T-helper 2 cell treated with Interferon-gamma antibody and Interleukin-4, amounts not matched to agents 5 μg/mL and 100 μg/mL, for 36 hours (primary cell): ENCODE data around the gene DISP2.
A peak's percentile ranks its signal among the peaks of the same experiment; 100 is the strongest.

Source experiments
- DNase-seq: peaks from one replicate; pipeline ENCODE4 v3.0.0; 2021; ENCODE audit warnings: low spot score
- H3K27ac Mint-ChIP-seq: one replicate; pipeline ENCODE4 v1.8.0; 2021; ENCODE audit warnings: mild to moderate bottlenecking, mixed read lengths
- H3K27me3 Mint-ChIP-seq: one replicate; pipeline ENCODE4 v1.8.0; 2021; ENCODE audit warnings: low read depth, mixed read lengths
- H3K36me3 Mint-ChIP-seq: one replicate; pipeline ENCODE4 v1.8.0; 2021; ENCODE audit warnings: low read depth, mixed read lengths
- H3K4me1 Mint-ChIP-seq: one replicate; pipeline ENCODE4 v1.8.0; 2021; ENCODE audit warnings: low read depth, mixed read lengths
- H3K4me3 Mint-ChIP-seq: one replicate; pipeline ENCODE4 v1.8.0; 2022; ENCODE audit warnings: mild to moderate bottlenecking, moderate library complexity, mixed read lengths
- H3K9me3 Mint-ChIP-seq: one replicate; pipeline ENCODE4 v1.8.0; 2021; ENCODE audit warnings: mixed read lengths

The DISP2 gene

DNA sequence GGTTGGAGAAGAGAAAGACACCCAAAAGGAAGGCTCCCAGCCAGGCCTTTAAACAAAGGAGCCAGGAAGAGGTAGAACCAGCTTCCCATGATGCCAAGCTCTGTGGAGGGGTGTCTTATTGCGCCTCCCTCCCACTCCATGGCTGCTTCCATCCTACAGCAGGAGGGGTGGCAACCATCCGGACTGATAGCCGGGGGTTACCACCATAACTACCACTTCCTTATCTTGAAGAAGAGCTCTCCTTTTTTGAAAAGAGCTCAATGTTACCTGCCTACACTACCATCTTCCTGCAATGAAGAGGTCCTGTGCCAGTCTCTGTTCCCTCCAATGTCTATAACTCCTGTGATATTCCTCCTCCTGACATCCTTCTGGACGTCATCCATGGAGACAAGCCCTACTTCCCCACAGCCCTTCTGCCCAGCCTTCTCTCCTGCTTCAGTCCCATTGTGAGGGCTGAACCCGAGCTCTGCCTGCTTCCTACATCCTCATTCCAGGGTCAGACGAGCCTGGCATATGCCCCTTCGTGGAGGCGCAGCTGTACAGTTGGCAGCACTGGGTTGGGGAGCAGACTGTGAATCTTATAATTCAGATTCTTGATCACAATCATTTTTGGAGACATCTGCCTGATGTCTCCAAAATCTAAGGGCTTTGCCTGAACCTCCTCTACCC is 25.8 kb upstream of the DISP2 start:
- no peak for DNase-seq
- no peaks in the 10 kb centered on the region for H3K9me3 Mint-ChIP-seq
- no peak overlapping the region for H3K27ac Mint-ChIP-seq
- H3K36me3 Mint-ChIP-seq = no peaks in the 10 kb centered on the region
- H3K27me3 Mint-ChIP-seq = no peaks in the 10 kb centered on the region
- H3K4me3 Mint-ChIP-seq = no peak overlapping the region
- H3K4me1 Mint-ChIP-seq = peaks cover 30% of the 10 kb centered on the region

DNA sequence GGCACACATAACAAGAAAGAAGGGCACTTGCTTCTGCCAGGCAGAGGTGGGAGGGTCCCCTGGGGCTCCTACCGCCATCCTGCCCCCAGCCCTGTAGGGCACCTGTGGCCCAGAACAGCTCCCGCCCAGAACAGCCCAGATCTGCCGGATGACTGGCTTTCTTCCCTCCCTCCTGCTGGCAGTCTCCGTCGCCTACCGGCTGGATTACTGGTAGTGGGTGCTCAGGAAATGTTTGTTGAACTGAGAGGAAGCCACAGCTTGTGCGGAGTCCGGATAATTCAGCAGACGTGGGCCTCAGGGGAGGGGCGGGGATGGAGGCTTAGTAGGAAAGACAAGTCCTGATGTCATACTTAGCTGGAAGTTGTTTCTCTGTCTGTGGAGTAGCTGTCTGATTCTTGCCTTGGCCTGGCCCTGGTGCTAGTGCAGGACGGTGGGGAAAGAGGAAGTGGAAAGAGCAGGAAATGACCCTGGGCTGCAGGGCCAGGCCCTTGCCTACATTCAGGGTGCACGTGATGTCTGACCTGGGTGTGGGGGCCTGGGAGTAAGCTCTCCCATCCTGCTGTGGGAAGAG is 24.0 kb upstream of the DISP2 start:
- no peak for DNase-seq
- peaks cover 19% of the 10 kb centered on the region for H3K4me1 Mint-ChIP-seq
- no peaks in the 10 kb centered on the region for H3K36me3 Mint-ChIP-seq
- no peaks in the 10 kb centered on the region for H3K9me3 Mint-ChIP-seq
- peak overlapping the region; percentile 72 for H3K27ac Mint-ChIP-seq
- H3K4me3 Mint-ChIP-seq = peak overlapping the region; percentile 58
- H3K27me3 Mint-ChIP-seq = no peaks in the 10 kb centered on the region

DNA sequence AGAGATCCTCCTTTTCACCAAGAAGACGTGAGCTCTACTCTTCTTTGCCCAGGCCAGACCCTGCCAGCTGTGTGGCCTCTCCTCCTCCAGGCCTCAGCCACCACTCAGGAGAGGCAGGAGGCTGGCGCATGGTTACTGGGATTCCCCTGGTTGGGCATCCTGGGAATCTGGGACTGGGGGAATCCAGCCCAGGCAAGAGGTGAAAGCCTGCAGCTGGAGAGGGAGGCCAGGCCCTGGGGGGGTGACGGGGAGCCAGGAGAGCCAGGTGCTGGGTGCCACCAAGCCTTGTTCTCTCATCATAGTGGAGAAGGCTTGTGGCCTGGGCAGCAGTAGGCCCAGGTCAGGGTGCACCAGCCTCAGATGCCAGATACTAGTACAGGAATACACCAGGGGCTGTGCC is 23.5 kb upstream of the DISP2 start:
- peak overlapping the region; percentile 72 for H3K27ac Mint-ChIP-seq
- no peaks in the 10 kb centered on the region for H3K9me3 Mint-ChIP-seq
- H3K36me3 Mint-ChIP-seq = no peaks in the 10 kb centered on the region
- H3K27me3 Mint-ChIP-seq = no peaks in the 10 kb centered on the region
- H3K4me3 Mint-ChIP-seq = peak overlapping the region; percentile 58
- DNase-seq = no peak
- peaks cover 18% of the 10 kb centered on the region for H3K4me1 Mint-ChIP-seq

DNA sequence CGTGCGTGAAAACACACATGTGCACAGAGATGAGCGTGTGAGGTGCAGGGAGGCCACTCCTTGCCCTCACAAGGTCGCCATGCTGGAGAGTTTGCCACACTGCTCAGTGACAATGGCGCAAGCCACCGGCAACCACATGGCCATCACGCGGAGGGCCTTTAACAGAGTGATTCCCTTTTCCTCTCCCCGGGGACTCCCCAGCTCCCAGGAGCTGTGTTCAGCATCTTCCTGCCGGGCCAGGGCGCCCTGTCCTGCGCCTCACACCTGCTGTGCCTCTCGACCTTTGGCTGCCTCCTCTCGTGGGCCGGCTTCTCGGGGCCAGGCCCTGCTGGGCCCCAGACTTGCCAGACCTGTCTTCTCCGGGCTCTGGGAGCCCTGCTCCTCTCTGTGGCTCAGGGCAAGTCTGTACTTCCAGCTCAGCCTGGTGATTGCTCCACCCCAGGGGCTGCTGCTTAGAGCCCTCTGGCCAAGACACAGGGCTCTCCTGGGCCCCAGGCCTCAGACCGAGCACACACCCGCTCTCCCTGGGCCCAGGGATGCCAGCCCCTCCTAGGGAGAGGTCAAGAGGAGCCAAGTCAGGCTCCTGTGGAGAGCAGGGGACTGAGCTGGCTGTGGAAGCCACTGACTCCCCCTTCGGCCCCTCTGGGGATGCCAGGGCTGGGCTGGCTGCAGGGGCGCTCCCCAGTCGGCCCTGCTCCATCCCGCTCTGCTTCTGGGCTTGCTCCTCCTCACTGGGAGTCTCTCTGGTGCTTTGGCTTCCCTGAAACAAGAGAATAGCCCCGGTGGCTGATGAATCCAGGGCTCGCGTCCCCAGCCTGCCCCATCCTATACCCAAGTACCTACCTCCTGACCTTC is 22.9 kb upstream of the DISP2 start:
- H3K27me3 Mint-ChIP-seq = no peaks in the 10 kb centered on the region
- no peak overlapping the region for H3K27ac Mint-ChIP-seq
- no peaks in the 10 kb centered on the region for H3K9me3 Mint-ChIP-seq
- peaks cover 18% of the 10 kb centered on the region for H3K4me1 Mint-ChIP-seq
- no peak overlapping the region for H3K4me3 Mint-ChIP-seq
- DNase-seq = no peak
- no peaks in the 10 kb centered on the region for H3K36me3 Mint-ChIP-seq

DNA sequence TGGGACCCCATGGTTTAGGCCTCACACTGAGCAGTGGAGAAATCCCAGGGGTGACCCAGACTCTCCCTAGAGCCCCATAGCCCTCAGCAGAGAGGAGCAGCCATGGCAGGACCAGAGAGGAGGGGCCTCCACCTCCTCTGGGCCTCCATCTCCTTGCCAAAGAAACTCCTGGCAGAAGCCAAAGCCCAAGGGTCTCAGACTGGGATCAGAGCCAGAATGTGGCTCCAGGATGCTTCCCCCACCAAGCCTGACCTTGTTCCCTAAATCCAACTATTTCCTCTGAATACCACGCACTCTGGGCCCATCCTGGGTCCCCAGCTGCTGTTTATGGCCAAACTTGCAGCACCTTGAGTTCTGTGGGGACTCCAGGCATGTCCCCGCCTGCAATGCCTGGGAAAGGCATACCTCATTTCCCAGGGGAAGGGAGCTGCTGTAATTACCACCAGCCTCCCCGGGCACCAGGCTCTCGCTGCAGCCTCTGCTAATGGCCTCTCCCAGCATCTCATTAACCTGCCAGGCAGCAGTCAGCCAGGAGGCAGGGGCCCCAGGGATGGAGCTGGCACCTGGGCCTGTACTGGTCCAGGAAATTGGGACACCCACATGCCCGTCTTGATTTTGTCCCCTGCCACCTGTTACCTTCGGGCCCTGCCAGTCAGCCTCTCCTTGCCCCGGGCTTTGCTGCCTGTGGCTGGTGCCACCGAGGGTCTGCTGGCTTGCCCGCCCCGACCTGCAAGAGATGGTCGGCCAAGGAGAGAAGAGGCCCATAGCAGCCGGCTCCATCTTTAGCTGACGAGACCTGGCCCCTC is 21.9 kb upstream of the DISP2 start:
- peaks cover 18% of the 10 kb centered on the region for H3K4me1 Mint-ChIP-seq
- H3K27ac Mint-ChIP-seq = no peak overlapping the region
- H3K27me3 Mint-ChIP-seq = no peaks in the 10 kb centered on the region
- H3K9me3 Mint-ChIP-seq = no peaks in the 10 kb centered on the region
- no peak overlapping the region for H3K4me3 Mint-ChIP-seq
- H3K36me3 Mint-ChIP-seq = no peaks in the 10 kb centered on the region
- no peak for DNase-seq

DNA sequence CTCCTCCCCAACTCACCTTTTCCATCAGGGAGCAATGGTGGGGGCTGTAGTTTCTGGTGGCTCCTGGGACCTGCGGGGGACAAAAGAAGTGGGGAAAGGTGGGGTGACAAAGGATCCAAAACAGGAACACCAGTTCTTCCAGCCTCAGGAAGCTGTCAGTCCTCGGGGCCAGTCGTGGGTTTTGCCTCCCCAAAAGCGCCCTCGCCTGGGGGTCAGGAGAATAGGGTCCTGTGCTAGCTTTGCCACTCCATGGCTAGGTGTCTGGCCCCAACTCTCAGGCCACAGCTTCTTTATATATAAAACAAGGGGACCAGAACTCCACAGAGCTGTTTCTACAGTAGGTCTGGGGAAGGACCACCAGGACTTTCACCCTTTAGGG is 21.3 kb upstream of the DISP2 start:
- H3K27me3 Mint-ChIP-seq = no peaks in the 10 kb centered on the region
- no peak overlapping the region for H3K4me3 Mint-ChIP-seq
- H3K36me3 Mint-ChIP-seq = no peaks in the 10 kb centered on the region
- no peak overlapping the region for H3K27ac Mint-ChIP-seq
- DNase-seq = no peak
- H3K4me1 Mint-ChIP-seq = peaks cover 18% of the 10 kb centered on the region
- H3K9me3 Mint-ChIP-seq = no peaks in the 10 kb centered on the region

DNA sequence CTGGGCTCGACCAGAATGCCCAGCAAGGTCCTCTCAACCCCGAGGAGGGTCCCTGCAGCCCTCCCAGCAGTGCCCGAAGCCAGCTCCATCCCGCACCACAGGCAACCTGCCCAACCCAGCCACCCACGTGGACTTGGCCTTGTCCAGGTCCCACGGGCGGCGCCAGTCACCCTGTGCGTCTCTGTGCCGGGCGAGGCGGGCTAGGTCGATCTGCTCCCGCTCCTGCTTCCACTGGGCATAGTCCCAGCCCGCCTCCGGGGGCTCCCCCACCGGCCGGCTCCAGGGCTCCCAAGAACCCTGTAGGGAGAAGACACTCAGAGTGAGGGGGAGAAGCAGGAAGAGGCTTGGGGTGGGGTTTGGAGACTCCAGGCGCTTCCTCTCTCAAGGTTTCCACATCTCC is 20.4 kb upstream of the DISP2 start:
- no peaks in the 10 kb centered on the region for H3K27me3 Mint-ChIP-seq
- H3K4me1 Mint-ChIP-seq = peaks cover 14% of the 10 kb centered on the region
- H3K27ac Mint-ChIP-seq = no peak overlapping the region
- H3K9me3 Mint-ChIP-seq = no peaks in the 10 kb centered on the region
- DNase-seq = no peak
- no peaks in the 10 kb centered on the region for H3K36me3 Mint-ChIP-seq
- no peak overlapping the region for H3K4me3 Mint-ChIP-seq

DNA sequence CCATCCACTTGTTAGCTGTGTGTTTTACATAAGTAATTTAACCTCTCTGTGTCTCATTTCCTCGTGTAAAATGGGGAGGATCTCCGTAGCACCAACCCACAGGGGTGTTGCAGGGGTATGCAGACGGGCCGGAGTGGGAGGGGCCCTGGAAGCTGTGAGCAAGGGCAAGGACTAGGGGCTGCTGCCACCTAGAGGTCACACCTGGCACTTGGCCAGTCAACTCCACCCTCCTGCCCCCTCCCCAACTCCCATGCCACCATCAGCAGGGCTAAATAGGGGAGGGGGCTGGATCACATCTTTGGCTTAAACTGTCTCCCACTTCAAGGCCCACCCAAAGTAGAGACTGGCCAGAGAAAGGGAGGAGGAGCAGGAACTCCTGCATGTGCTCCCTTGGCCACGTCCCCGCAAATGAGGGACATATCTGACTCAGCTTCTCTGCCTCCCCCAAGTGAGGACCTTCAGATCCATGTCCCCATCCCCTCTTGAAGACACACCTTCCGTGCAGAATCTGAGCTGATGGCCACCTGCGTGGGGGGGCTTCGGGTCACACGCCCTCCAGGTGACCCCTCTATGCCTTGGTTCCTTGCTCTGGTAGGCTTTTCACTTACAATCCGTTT is 19.9 kb upstream of the DISP2 start:
- H3K36me3 Mint-ChIP-seq = no peaks in the 10 kb centered on the region
- no peak overlapping the region for H3K4me3 Mint-ChIP-seq
- H3K4me1 Mint-ChIP-seq = peaks cover 14% of the 10 kb centered on the region
- H3K27me3 Mint-ChIP-seq = no peaks in the 10 kb centered on the region
- peak overlapping the region; percentile 55 for H3K27ac Mint-ChIP-seq
- H3K9me3 Mint-ChIP-seq = no peaks in the 10 kb centered on the region
- peak; percentile 71 for DNase-seq

DNA sequence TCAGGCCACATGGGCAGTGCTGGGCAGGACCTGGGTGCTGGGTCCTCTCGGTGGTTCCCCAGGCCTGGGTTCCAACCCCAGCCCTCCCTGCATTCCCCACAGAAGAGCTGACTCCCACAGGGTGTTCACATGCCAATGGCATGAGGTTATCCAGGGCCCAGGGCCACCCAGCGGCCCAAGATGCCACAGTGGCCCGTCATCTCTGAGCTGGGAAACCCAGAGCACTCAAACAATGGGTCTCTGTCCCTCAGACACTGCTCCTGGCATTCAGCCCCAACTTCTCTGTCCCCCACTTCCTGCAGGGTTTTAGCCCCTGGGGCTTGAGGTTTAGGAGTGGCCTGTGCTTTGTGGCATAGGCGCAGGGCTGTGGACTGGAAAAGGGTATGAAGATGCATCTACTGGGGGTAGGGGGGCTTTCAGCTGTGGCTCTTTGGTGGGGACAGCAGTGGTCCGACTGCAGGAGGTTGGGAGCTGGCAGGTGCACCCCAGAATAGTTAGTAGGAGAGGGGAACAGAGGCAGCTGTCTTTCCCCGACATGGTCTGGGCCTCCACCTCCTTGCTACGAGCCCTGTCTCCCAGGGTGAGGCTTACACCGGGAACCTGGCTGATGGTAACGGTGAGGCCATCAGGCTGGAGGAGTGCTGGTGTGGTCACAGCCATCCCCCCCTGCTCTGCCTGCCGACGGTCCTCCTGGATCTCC is 18.9 kb upstream of the DISP2 start:
- Mint-ChIP-seq H3K27me3 (no peaks in the 10 kb centered on the region), H3K36me3 (no peaks in the 10 kb centered on the region), H3K4me1 (peaks cover 8% of the 10 kb centered on the region), H3K4me3 (no peak overlapping the region), H3K27ac (no peak overlapping the region), H3K9me3 (no peaks in the 10 kb centered on the region)
- DNase-seq = no peak

DNA sequence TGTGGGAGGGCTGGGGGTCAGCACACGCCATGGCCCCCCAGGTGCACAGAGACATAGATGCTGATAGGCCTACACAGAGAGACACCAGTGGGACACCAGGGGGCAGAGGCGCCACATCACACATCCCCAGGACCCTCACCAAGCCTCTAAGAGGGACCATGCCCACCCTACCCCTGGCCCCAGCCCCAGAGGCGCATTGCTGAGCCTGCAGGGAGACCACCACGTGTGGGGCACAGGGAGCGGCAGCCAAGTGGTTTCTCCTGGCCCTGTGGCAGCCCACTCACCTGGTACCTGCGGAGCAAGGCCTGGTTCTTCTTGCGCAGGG is 18.4 kb upstream of the DISP2 start:
- Mint-ChIP-seq H3K36me3 (no peaks in the 10 kb centered on the region), H3K27ac (no peak overlapping the region), H3K27me3 (no peaks in the 10 kb centered on the region), H3K4me1 (peaks cover 7% of the 10 kb centered on the region), H3K9me3 (no peaks in the 10 kb centered on the region), H3K4me3 (no peak overlapping the region)
- DNase-seq = no peak

DNA sequence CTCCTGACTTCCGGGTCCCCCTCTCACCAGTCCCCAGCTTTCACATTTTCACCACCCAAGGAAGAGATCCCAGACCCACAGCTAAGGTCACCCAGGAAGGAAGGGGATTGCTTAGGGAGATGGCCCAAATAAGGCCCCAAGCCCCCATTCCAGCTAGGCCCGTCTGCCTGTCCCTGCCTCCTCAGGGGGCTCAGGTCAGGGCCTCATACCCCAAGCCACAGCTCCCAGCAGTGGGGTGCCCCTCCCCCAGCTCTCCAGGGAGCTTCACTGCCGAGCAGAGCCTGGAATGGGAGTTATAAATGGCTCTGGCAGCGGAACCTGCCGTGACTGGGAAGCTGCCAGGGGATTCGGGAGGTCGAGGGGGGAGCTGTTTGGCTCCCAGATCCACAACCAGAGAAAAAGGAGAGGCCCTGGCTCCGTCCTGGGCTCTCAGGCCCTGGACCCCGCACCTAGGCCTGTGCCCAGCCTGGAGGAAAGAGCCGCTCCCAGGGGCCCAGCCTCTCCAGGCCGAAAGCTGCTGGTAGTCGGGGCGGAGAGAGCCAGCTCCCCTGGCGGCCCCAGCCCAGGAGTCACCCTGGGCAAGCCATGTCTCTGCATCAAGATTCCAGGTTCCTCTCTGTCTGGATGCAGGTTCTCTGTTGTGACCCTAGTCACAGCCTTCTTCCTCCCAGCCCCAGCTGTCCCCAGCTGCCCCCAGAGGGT is 17.8 kb upstream of the DISP2 start:
- no peak for DNase-seq
- Mint-ChIP-seq H3K4me3 (no peak overlapping the region), H3K27ac (no peak overlapping the region)

DNA sequence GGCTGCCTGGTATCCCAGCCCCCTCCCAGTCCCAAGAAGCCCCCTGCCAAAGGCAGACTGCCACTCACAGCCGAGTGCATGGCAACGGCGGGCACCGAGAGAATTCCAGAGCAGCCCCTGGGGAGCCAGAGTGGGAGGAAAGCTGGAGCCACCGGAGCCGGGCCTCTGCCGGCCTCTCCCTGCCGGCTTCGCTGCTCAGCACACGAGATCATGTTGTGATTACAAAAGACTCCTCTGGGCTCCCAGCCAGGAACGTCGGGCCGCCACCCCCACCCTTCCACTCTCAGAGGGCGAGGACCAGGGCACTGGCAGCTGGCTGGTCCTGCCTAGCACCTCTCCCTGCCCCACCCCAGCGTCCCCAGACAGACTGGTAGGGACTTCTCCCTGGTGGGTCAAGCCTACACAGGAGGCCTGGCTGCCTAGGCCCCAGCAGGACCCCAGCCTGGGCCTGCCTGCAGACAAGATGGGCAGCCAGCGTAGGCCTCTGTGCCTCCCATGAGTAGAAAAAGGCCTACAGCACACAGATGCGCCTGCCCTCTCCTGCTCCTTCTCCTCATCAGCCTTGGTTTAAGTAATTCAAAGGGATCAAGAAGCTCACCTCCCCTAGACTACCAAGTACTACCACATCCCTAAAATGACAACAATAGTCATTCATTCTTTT is 17.1 kb upstream of the DISP2 start, which contains the start of gene CCDC9B:
Gene CCDC9B, minus strand, starts transcription at position 200 of the 661 bp plus-strand sequence. Its CDS starts 120 bp downstream, at position 80.
- Mint-ChIP-seq H3K36me3 (no peaks in the 10 kb centered on the region), H3K4me1 (peaks cover 7% of the 10 kb centered on the region), H3K27ac (no peak within 1 kb of the TSS), H3K4me3 (no peak within 1 kb of the TSS), H3K9me3 (no peaks in the 10 kb centered on the region), H3K27me3 (no peaks in the 10 kb centered on the region)
- DNase-seq = no peak

More for the DNA sequence above, 17.8 kb upstream of the DISP2 start:
- Mint-ChIP-seq H3K4me1 (peaks cover 7% of the 10 kb centered on the region), H3K9me3 (no peaks in the 10 kb centered on the region), H3K27me3 (no peaks in the 10 kb centered on the region), H3K36me3 (no peaks in the 10 kb centered on the region)
